Neural progenitor cell (in vitro differentiated cells): ENCODE data around the gene SAMMSON. TPM values are rescaled to one million over a fixed set of nuclear protein-coding genes. Genes with fewer than 3 reads are reported as not detected.

Experiments
- DNase-seq: peaks from one replicate; pipeline ENCODE4 v3.0.0-alpha.2; 2016; ENCODE audit warnings: low spot score
- H2AFZ ChIP-seq: fragments of 200-600 bp; sonication (generic); replicated peaks from 2 replicates; pipeline ENCODE4 v1.6.1; 2016; ENCODE audit warnings: antibody characterized with exemption
- H3F3A ChIP-seq: fragments of 200-600 bp; sonication (generic); 2 replicates; pipeline ENCODE4 v1.6.1; 2016; ENCODE audit warnings: antibody characterized with exemption, low read depth
- H3K27ac ChIP-seq: fragments of 200-600 bp; sonication (generic); 2 replicates; pipeline ENCODE4 v1.5.1; 2016; ENCODE audit warnings: mild to moderate bottlenecking
- H3K27me3 ChIP-seq: fragments of 200-600 bp; sonication (generic); 2 replicates; pipeline ENCODE4 v1.6.1; 2016; ENCODE audit warnings: mild to moderate bottlenecking, moderate library complexity
- H3K36me3 ChIP-seq: fragments of 200-600 bp; sonication (generic); 2 replicates; pipeline ENCODE4 v1.5.1; 2016
- H3K4me1 ChIP-seq: fragments of 200-600 bp; sonication (generic); 2 replicates; pipeline ENCODE4 v1.6.1; 2016; ENCODE audit warnings: mixed run types
- H3K4me2 ChIP-seq: fragments of 200-600 bp; sonication (generic); 2 replicates; pipeline ENCODE4 v1.6.1; 2016
- H3K4me3 ChIP-seq: fragments of 200-600 bp; sonication (generic); 2 replicates; pipeline ENCODE4 v1.5.1; 2016
- H3K79me2 ChIP-seq: fragments of 200-600 bp; sonication (generic); 2 replicates; pipeline ENCODE4 v1.6.1; 2016; ENCODE audit warnings: low read depth
- H3K9ac ChIP-seq: fragments of 200-600 bp; sonication (generic); 2 replicates; pipeline ENCODE4 v1.6.1; 2016
- H3K9me3 ChIP-seq: fragments of 200-600 bp; sonication (generic); 2 replicates; pipeline ENCODE4 v1.5.1; 2016; ENCODE audit warnings: low read depth
- H4K20me1 ChIP-seq: fragments of 200-600 bp; sonication (generic); 2 replicates; pipeline ENCODE4 v1.6.1; 2016; ENCODE audit warnings: low read depth
- H3K27ac Mint-ChIP-seq: 3 replicates; pipeline ENCODE4 v1.8.0; 2021; ENCODE audit warnings: mixed read lengths
- H3K27me3 Mint-ChIP-seq: 2 replicates; pipeline ENCODE4 v1.8.0; 2022; ENCODE audit warnings: low read depth, mild to moderate bottlenecking, inconsistent platforms, moderate library complexity, mixed read lengths; ENCODE audit not compliant: insufficient read depth
- H3K36me3 Mint-ChIP-seq: 3 replicates; pipeline ENCODE4 v1.8.0; 2021; ENCODE audit warnings: mixed read lengths
- H3K4me1 Mint-ChIP-seq: 3 replicates; pipeline ENCODE4 v1.8.0; 2021; ENCODE audit warnings: mixed read lengths
- H3K4me3 Mint-ChIP-seq: 3 replicates; pipeline ENCODE4 v1.8.0; 2021; ENCODE audit warnings: mild to moderate bottlenecking, moderate library complexity, mixed read lengths
- H3K9me3 Mint-ChIP-seq: 3 replicates; pipeline ENCODE4 v1.8.0; 2020; ENCODE audit warnings: mixed read lengths
- CTCF ChIP-seq: fragments of 200-600 bp; sonication (generic); IDR thresholded peaks from 2 replicates; pipeline ENCODE4 v1.5.1; 2017; ENCODE audit warnings: antibody characterized with exemption, mild to moderate bottlenecking
- EZH2 ChIP-seq: fragments of 200-600 bp; sonication (generic); IDR thresholded peaks from 2 replicates; pipeline ENCODE4 v1.6.1; 2017; ENCODE audit warnings: antibody characterized with exemption, mild to moderate bottlenecking, moderate library complexity
- EZH2phosphoT487 ChIP-seq: fragments of 200-600 bp; sonication (generic); IDR thresholded peaks from 2 replicates; pipeline ENCODE4 v1.6.1; 2017; ENCODE audit warnings: antibody characterized with exemption
- total RNA-seq: library from RNA; depleted of rRNA; stranded (reverse); fragments of >200 nt; gene quantifications from 2 replicates; pipeline ENCODE4 v1.2.3, GENCODE V29; 2015; ENCODE audit warnings: low replicate concordance

The SAMMSON gene
- total RNA-seq, 1 donor from 2014 or later, result not detected

GRCh38 chr3:70057426-70057825 lies 57.9 kb downstream of the SAMMSON start:
- no peak overlapping the region for H3K4me2 ChIP-seq
- H3K9me3 Mint-ChIP-seq, result no peaks in the 10 kb centered on the region
- no peak overlapping the region for H3K27ac ChIP-seq
- no peaks in the 10 kb centered on the region for H3F3A ChIP-seq
- no peak for DNase-seq
- no peaks in the 10 kb centered on the region for H4K20me1 ChIP-seq
- no peak overlapping the region for H3K4me3 ChIP-seq
- TF ChIP-seq CTCF, result no peak
- TF ChIP-seq EZH2phosphoT487, result no peak
- TF ChIP-seq EZH2, result no peak
- H3K27ac Mint-ChIP-seq, result no peak overlapping the region
- H2AFZ ChIP-seq, result no peak overlapping the region
- no peaks in the 10 kb centered on the region for H3K27me3 Mint-ChIP-seq
- no peaks in the 10 kb centered on the region for H3K27me3 ChIP-seq
- H3K4me1 Mint-ChIP-seq, result no peaks in the 10 kb centered on the region
- H3K9ac ChIP-seq, result no peak overlapping the region
- no peaks in the 10 kb centered on the region for H3K36me3 ChIP-seq
- no peak overlapping the region for H3K4me3 Mint-ChIP-seq
- H3K9me3 ChIP-seq, result no peaks in the 10 kb centered on the region
- H3K36me3 Mint-ChIP-seq, result no peaks in the 10 kb centered on the region
- no peaks in the 10 kb centered on the region for H3K79me2 ChIP-seq
- H3K4me1 ChIP-seq, result peaks cover 20% of the 10 kb centered on the region

- Histone ChIP-seq H3K9ac (no peak overlapping the region), H3F3A (no peaks in the 10 kb centered on the region), H2AFZ (no peak overlapping the region), H3K4me3 (no peak overlapping the region), H3K9me3 (no peaks in the 10 kb centered on the region), H3K79me2 (no peaks in the 10 kb centered on the region), H3K36me3 (no peaks in the 10 kb centered on the region), H3K27me3 (no peaks in the 10 kb centered on the region), H3K27ac (no peak overlapping the region), H3K4me1 (peaks cover 12% of the 10 kb centered on the region), H3K4me2 (no peak overlapping the region), H4K20me1 (no peaks in the 10 kb centered on the region)
- no peak for DNase-seq
- Mint-ChIP-seq H3K9me3 (no peaks in the 10 kb centered on the region), H3K27ac (no peak overlapping the region), H3K27me3 (no peaks in the 10 kb centered on the region), H3K4me1 (peaks cover 7% of the 10 kb centered on the region), H3K36me3 (no peaks in the 10 kb centered on the region), H3K4me3 (no peak overlapping the region)
- TF ChIP-seq EZH2phosphoT487 (no peak), CTCF (no peak)
These were observed 61.6 kb downstream of the SAMMSON start for GRCh38 chr3:70061096-70061495.

- H3K9me3 ChIP-seq, result no peaks in the 10 kb centered on the region
- Mint-ChIP-seq H3K27me3 (no peaks in the 10 kb centered on the region), H3K27ac (no peak overlapping the region), H3K9me3 (no peaks in the 10 kb centered on the region), H3K4me3 (no peak overlapping the region), H3K4me1 (peaks cover 7% of the 10 kb centered on the region), H3K36me3 (no peaks in the 10 kb centered on the region)
- peak; percentile 47 for DNase-seq
- no peaks in the 10 kb centered on the region for H3K36me3 ChIP-seq
- H3K4me2 ChIP-seq, result no peak overlapping the region
- no peak overlapping the region for H3K9ac ChIP-seq
- H2AFZ ChIP-seq, result no peak overlapping the region
- no peak overlapping the region for H3K4me3 ChIP-seq
- H3K4me1 ChIP-seq, result no peaks in the 10 kb centered on the region
- H3K27me3 ChIP-seq, result no peaks in the 10 kb centered on the region
- H4K20me1 ChIP-seq, result no peaks in the 10 kb centered on the region
- H3K27ac ChIP-seq, result no peak overlapping the region
- no peaks in the 10 kb centered on the region for H3F3A ChIP-seq
- no peaks in the 10 kb centered on the region for H3K79me2 ChIP-seq
- no peak for TF ChIP-seq EZH2
- peak; percentile 80 for TF ChIP-seq CTCF
- no peak for TF ChIP-seq EZH2phosphoT487
These were observed 64.8 kb downstream of the SAMMSON start for GRCh38 chr3:70064194-70064779.
